ENCODE results near the gene ZDHHC7.

The ZDHHC7 gene

GRCh38 chr16:84993926-84994325 is 17.4 kb downstream of the ZDHHC7 start:
- no peak for DNase-seq (ENCODE audit: low read depth)

DNA sequence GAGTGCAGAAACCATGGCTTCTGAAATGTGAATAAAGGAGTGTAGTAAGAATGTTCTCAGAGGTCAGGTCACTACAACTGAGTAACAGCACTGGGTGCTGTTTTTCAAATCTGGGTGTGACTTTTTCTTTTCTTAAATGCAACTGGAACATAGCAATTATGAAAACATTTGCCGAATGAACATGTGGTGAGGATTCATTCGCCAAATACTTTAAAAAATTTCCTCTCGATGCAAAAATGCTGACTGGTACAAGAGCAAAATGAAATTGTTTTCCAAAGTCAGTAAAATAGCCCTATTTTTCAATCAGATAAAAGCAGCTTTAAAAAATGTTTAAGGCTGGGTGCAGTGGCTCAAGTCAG is 18.6 kb downstream of the ZDHHC7 start:
- DNase-seq (ENCODE audit: low read depth), result no peak

DNA sequence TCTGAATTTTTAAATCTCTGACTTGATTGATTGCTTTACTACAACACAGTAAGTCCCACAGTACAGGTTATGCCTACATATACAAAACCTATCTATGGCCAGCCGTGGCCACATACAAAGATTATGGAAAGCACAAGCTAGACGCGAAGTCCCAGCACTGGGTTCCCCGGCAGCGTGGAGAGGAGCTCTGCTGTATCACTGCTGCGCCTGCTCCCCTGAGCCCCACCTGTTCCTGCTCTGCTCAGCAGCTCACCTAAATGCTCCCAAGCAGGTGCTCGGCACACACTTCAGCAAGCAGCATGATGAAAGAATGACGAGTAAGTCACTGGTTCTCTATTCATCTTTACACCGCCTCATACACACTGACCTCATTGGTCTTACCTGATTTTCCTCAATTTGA is 20.6 kb downstream of the ZDHHC7 start:
- DNase-seq (ENCODE audit: low read depth), result no peak

GRCh38 chr16:84989749-84990620 is 21.4 kb downstream of the ZDHHC7 start:
- DNase-seq (ENCODE audit: low read depth), result no peak

GRCh38 chr16:84988328-84989080 is 22.8 kb downstream of the ZDHHC7 start:
- no peak for DNase-seq (ENCODE audit: low read depth)

DNA sequence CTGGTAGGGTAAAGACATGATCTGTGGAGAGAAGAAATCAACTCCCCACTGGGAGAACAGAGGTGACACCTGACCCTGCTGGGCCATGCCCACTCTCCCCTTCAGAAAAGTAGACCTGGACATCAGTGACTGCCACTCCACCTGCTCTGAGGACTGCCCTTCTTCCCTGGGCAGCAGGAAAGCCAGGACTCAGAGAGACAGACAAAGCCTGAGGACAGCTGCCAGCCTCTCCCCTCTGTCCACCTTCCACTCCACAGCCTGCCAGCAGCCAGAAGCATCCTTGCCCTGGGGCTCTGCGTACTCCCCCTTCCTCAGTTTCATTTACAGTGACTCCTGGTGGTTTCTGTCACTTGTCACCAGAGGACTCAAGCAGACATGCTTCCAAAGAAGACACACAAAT is 24.5 kb downstream of the ZDHHC7 start:
- no peak for DNase-seq (ENCODE audit: low read depth)

DNA sequence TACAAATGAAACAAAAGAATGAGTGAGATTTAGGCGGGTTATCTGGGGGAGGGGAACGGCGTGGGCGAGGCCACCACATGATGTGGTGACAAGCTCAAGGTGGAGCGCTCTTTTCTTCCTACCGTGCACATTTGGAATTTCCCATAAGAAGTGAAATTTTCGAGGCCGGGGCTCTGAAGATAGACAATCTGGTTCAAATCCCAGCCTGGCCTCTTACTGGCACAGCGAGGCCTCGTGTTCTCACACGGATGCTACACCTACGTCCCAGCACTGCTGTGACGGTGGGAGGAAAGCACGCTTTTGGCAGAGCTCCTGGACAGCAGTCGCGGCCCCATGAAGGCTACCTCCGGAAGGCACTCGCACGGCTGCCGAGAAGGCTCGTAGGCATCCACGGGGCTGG is 25.2 kb downstream of the ZDHHC7 start:
- DNase-seq (ENCODE audit: low read depth), result no peak

DNA sequence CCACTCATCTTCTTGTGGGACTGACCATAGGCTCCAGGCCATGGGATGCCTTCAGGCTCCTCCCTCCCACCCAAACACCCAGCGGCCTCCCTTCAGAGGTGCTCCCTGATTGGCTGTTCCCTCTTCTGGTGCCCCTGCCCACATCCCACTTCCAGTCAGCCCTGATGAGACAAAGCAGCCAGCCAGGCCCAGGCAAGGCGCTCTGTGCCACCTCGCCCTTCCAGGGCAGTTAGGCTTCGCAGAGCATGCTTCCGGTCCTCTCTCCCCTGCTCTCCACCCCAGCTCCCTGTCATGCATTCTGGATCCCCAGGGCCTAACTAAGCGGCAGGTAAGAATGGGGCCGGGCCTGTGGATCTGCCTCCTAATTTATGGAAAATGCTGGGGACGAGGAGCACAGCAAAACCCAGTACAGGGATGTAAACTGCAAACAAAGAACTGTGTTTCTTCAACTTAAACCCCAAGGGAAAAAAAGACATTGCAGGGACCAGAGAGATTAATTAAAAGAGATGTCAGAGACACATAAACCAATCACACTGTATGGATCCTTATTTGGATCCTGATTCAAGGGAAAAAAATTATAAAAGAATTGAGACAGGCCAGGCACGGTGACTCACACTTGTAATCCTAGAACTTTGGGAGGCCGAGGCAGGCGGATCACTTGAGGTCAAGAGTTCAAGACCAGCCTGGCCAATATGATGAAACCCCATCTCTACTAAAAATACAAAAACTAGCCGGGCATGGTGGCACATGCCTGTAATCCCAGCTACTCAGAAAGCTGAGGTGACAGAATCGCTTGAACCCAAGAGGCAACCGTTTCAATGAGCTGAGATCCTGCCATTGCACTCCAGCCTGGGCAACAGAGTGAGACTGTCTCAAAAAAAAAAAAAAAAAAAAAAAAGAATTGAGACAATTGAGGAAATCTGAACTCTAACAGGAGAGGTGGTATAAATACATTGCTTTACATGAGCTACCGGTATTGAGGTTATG is 26.0 kb downstream of the ZDHHC7 start:
- DNase-seq (ENCODE audit: low read depth), result no peak

GRCh38 chr16:84982434-84982833 is 28.9 kb downstream of the ZDHHC7 start:
- DNase-seq (ENCODE audit: low read depth), result no peak

- no peak for DNase-seq (ENCODE audit: low read depth)
Measured at GRCh38 chr16:84979516-84979915, 31.8 kb downstream of the ZDHHC7 start.

GRCh38 chr16:84976644-84977400 is 34.5 kb downstream of the ZDHHC7 start:
- no peak for DNase-seq (ENCODE audit: low read depth)

GRCh38 chr16:84975522-84975921 is 35.8 kb downstream of the ZDHHC7 start:
- no peak for DNase-seq (ENCODE audit: low read depth)

DNA sequence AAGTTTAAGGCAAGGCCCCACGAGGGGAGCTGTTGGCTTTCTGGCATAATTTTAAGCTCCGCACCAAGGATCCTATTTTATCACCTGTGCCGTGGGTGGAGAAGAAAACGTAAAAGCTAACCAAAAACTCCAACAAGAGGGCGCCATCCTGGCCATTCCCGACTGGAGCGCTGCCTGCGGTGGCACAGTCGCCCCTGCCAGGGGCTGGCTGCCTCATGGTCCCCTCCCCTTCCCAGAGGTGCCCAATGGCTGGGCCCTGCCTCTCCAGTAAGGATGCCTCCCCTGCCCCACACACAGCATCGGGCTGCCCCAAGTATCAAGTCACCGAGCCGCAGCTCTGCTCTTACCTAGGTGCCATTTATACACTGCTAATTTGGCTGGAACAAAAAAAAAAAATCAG is 36.3 kb downstream of the ZDHHC7 start:
- no peak for DNase-seq (ENCODE audit: low read depth)

DNA sequence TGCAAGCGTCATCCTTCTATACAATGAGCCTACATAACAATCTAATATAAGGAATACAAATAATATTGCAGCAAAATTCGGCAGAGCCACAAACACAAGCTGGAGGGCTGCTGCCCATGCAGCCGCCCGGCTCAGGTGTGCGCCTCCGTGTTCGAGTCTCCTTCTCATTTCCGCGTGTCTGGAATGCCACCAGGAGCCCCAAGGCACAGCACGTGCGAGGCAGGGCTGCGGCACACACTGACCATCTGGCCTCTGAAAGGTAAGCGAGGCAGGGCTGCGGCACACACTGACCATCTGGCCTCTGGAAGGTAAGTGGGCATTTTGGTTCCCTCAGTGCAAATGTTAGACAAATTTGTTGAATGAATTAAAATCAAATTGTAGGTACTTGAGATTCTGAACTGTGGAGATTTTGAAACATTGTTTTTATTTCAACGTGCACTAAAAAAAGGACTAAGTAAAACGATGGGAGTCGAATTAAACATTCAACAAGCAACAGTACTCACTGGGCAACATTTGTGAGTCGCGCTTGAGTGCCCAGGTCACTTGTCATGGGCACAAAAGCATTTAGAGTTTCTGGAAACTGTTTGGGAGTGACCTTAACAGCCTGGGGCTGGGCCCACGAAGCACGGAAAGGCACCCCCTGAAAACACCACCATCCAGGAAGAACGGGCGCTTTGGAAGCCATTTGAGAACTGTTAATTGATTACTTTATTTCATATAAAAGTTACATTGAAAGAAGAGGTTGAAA is 37.4 kb downstream of the ZDHHC7 start:
- DNase-seq (ENCODE audit: low read depth), result no peak

DNA sequence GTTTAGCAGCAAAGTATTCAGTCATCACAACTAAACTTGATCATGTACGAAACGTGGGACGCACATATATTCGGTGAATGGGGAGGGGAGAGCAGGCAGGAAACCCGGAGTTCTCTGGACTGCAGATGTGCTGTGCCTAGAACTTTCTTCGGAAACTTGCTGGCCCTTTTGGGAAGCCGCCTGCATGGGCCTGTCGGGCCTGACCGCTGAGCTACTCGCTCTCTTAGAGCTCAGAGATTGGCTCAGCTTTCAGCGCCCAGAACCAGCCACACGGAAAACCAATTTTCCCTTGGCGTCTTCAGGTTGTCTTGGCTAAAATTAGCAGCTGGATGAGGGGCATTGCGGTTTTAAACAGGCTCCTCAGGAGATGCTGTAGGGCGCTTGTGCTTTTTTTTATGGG is 38.1 kb downstream of the ZDHHC7 start:
- no peak for DNase-seq (ENCODE audit: low read depth)

DNA sequence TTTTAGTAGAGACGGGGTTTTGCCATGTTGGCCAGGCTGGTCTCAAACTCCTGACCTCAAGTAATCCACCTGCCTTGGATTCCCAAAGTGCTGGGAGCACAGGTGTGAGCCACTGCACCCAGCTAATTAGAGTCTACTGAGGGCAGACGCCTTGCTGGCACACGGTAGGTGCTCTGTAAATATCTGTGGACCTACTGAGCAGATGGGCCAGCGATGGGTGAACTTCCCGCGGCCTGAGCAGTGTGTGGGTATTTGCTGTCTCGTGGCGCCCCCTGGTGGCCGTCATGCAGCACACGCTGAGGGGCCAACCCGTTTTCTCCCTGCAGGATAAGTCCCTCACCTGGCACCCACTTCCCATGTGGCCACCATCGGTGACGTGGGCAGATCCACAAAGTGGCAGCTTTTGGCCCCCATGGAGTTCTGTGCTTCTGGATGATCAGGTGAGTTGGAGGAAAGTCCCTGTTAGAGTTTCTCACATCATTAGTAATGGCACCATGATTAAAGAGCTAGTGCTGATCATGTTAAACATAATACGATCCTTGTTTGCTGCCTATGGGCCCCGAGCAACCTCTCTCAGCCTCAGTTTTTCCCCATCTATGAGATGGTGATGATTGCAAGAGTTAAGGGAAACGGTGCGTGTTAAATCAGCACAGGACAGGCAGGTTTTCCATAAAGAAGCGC is 40.7 kb downstream of the ZDHHC7 start:
- DNase-seq (ENCODE audit: low read depth), result peak; percentile 65

DNA sequence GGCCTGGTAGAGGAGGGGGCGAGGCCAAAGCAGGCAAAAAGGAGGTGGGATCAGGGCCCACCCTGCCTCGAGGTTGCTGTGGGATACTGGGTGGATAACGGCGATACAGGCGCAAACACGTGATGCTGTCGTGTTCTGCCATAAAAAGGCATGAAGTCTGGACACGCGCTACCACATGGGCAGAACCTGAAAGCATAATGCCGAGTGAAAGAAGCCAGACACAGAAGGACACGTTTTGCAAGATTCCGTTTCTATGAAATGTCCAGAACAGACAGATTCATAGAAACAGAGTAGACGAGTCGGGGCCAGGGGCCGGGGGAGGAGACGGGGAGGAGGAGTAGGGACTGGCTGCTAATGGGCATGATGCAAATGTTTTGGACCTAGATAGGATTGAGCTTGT is 43.5 kb downstream of the ZDHHC7 start:
- no peak for DNase-seq (ENCODE audit: low read depth)

GRCh38 chr16:84965428-84966415 is 45.6 kb downstream of the ZDHHC7 start:
- DNase-seq (ENCODE audit: low read depth), result no peak

Measured in activated gamma-delta T cell treated with anti-CD3 and anti-CD28 coated beads, Interleukin-2, amount 50 U/mL, for 16 hours (primary cell).